HEK293 (cell line): Measurements from ENCODE around the gene SCN4B.

Source experiments
- CTCF ChIA-PET: fragments of 350-600 bp; formaldehyde crosslinking; extraction: SDS; loops from one replicate; lab custom pipeline; 2021; ENCODE audit warnings: antibody characterized with exemption; lab: Yijun Ruan, JAX
- POLR2A ChIA-PET: fragments of 300-600 bp; formaldehyde crosslinking; extraction: SDS; loops from one replicate; lab custom pipeline; 2020; ENCODE audit warnings: antibody characterized with exemption, inconsistent platforms; lab: Yijun Ruan, JAX
- H3K27ac ChIP-seq: fragments of 200-500 bp; sonication (Bioruptor generic); 2 replicates; pipeline ENCODE4 v1.5.1; 2014; ENCODE audit warnings: low read depth, low read length, control low read depth, inconsistent platforms; ENCODE audit errors: extremely low read depth
- H3K36me3 ChIP-seq, 2 experiments: fragments of 200-500 bp in 1 of 2; sonication (Bioruptor generic) in 1 of 2; 1 replicate in 1 of 2; 2 replicates in 1 of 2; pipeline ENCODE4 v1.5.1; 2014 to 2017; ENCODE audit warnings: inconsistent platforms in 2 of 2, low read length in 2 of 2; ENCODE audit not compliant: control insufficient read depth in 2 of 2, insufficient read depth in 1 of 2
- H3K4me1 ChIP-seq: fragments of 200-500 bp; sonication (Bioruptor generic); 2 replicates; pipeline ENCODE4 v1.5.1; 2014; ENCODE audit warnings: mild to moderate bottlenecking, low read length, inconsistent platforms; ENCODE audit not compliant: control insufficient read depth, insufficient read depth
- H3K4me3 ChIP-seq: 2 replicates; pipeline ENCODE4 v1.5.1; 2011; ENCODE audit warnings: low read depth, mild to moderate bottlenecking, control low read depth, low read length, moderate library complexity
- H3K9me3 ChIP-seq: fragments of 200-500 bp; sonication (Bioruptor generic); 2 replicates; pipeline ENCODE4 v1.5.1; 2014; ENCODE audit warnings: low read depth, low read length, inconsistent platforms; ENCODE audit not compliant: control insufficient read depth, insufficient read depth
- BCL11A ChIP-seq: fragments of 450-650 bp; formaldehyde crosslinking; IDR thresholded peaks from 2 replicates; pipeline ENCODE4 v1.5.1; 2016; ENCODE audit warnings: low read depth, missing biosample characterization, missing genetic modification characterization
- EGR2 ChIP-seq: fragments of 450-650 bp; formaldehyde crosslinking; IDR thresholded peaks from 2 replicates; pipeline ENCODE4 v1.5.1; 2016; ENCODE audit warnings: low read depth, missing biosample characterization, missing genetic modification characterization
- GLIS2 ChIP-seq: fragments of 450-650 bp; formaldehyde crosslinking; IDR thresholded peaks from 2 replicates; pipeline ENCODE4 v1.5.1; 2016; ENCODE audit warnings: missing biosample characterization, missing genetic modification characterization
- KLF1 ChIP-seq: fragments of 450-650 bp; formaldehyde crosslinking; IDR thresholded peaks from 2 replicates; pipeline ENCODE4 v1.5.1; 2016; ENCODE audit warnings: missing biosample characterization, missing genetic modification characterization
- KLF16 ChIP-seq: fragments of 450-650 bp; formaldehyde crosslinking; IDR thresholded peaks from 2 replicates; pipeline ENCODE4 v1.5.1; 2017; ENCODE audit warnings: missing biosample characterization, missing genetic modification characterization
- KLF7 ChIP-seq: fragments of 450-650 bp; formaldehyde crosslinking; IDR thresholded peaks from 2 replicates; pipeline ENCODE4 v1.5.1; 2016; ENCODE audit warnings: missing biosample characterization, missing genetic modification characterization, borderline replicate concordance
- KLF8 ChIP-seq: fragments of 450-650 bp; formaldehyde crosslinking; IDR thresholded peaks from 2 replicates; pipeline ENCODE4 v1.5.1; 2016; ENCODE audit warnings: missing biosample characterization, missing genetic modification characterization
- KLF9 ChIP-seq: fragments of 450-650 bp; formaldehyde crosslinking; IDR thresholded peaks from 2 replicates; pipeline ENCODE4 v1.5.1; 2016; ENCODE audit warnings: missing biosample characterization, missing genetic modification characterization, low read depth
- MZF1 ChIP-seq: fragments of 450-650 bp; formaldehyde crosslinking; IDR thresholded peaks from 2 replicates; pipeline ENCODE4 v1.5.1; 2017; ENCODE audit warnings: missing biosample characterization, missing genetic modification characterization, borderline replicate concordance
- OSR2 ChIP-seq: fragments of 450-650 bp; formaldehyde crosslinking; IDR thresholded peaks from 2 replicates; pipeline ENCODE4 v1.5.1; 2016; ENCODE audit warnings: missing biosample characterization, missing genetic modification characterization
- SP3 ChIP-seq: fragments of 450-650 bp; formaldehyde crosslinking; IDR thresholded peaks from 2 replicates; pipeline ENCODE4 v1.5.1; 2016; ENCODE audit warnings: missing biosample characterization, missing genetic modification characterization
- SP7 ChIP-seq: fragments of 450-650 bp; formaldehyde crosslinking; IDR thresholded peaks from 2 replicates; pipeline ENCODE4 v1.5.1; 2016; ENCODE audit warnings: missing biosample characterization, missing genetic modification characterization
- ZBTB17 ChIP-seq: fragments of 450-650 bp; formaldehyde crosslinking; IDR thresholded peaks from 2 replicates; pipeline ENCODE4 v1.5.1; 2016; ENCODE audit warnings: missing biosample characterization, missing genetic modification characterization
- ZBTB8A ChIP-seq: fragments of 450-650 bp; formaldehyde crosslinking; IDR thresholded peaks from 2 replicates; pipeline ENCODE4 v1.5.1; 2016; ENCODE audit warnings: missing biosample characterization, missing genetic modification characterization
- ZNF114 ChIP-seq: fragments of 450-650 bp; formaldehyde crosslinking; IDR thresholded peaks from 2 replicates; pipeline ENCODE4 v1.5.0; 2017; ENCODE audit warnings: missing biosample characterization, missing genetic modification characterization
- ZNF121 ChIP-seq: fragments of 450-650 bp; formaldehyde crosslinking; IDR thresholded peaks from 2 replicates; pipeline ENCODE4 v1.5.1; 2016; ENCODE audit warnings: missing biosample characterization, missing genetic modification characterization
- ZNF157 ChIP-seq: fragments of 450-650 bp; formaldehyde crosslinking; IDR thresholded peaks from 2 replicates; pipeline ENCODE4 v1.5.1; 2016; ENCODE audit warnings: missing biosample characterization, missing genetic modification characterization
- ZNF248 ChIP-seq: fragments of 450-650 bp; formaldehyde crosslinking; IDR thresholded peaks from 2 replicates; pipeline ENCODE4 v1.5.1; 2017; ENCODE audit warnings: missing biosample characterization, missing genetic modification characterization
- ZNF366 ChIP-seq: fragments of 450-650 bp; formaldehyde crosslinking; conservative IDR thresholded peaks from 2 replicates; pipeline ENCODE4 v1.5.1; 2016; ENCODE audit warnings: missing biosample characterization, missing genetic modification characterization
- ZNF426 ChIP-seq: fragments of 450-650 bp; formaldehyde crosslinking; IDR thresholded peaks from 2 replicates; pipeline ENCODE4 v1.5.1; 2017; ENCODE audit warnings: missing biosample characterization, missing genetic modification characterization, mild to moderate bottlenecking, inconsistent platforms, moderate library complexity
- ZNF529 ChIP-seq: fragments of 450-650 bp; formaldehyde crosslinking; IDR thresholded peaks from 2 replicates; pipeline ENCODE4 v1.5.1; 2017; ENCODE audit warnings: missing genetic modification characterization, missing biosample characterization; ENCODE audit not compliant: insufficient replicate concordance
- ZNF555 ChIP-seq: fragments of 450-650 bp; formaldehyde crosslinking; conservative IDR thresholded peaks from 2 replicates; pipeline ENCODE4 v1.5.1; 2017; ENCODE audit warnings: missing biosample characterization, mild to moderate bottlenecking, missing genetic modification characterization, inconsistent platforms
- ZNF561 ChIP-seq: fragments of 450-650 bp; IDR thresholded peaks from 2 replicates; pipeline ENCODE4 v1.5.1; 2018; ENCODE audit warnings: missing biosample characterization, missing genetic modification characterization, borderline replicate concordance
- ZNF660 ChIP-seq: fragments of 450-650 bp; IDR thresholded peaks from 2 replicates; pipeline ENCODE4 v1.5.1; 2018; ENCODE audit warnings: missing biosample characterization, mild to moderate bottlenecking, missing genetic modification characterization
- ZNF664 ChIP-seq: fragments of 450-650 bp; formaldehyde crosslinking; IDR thresholded peaks from 2 replicates; pipeline ENCODE4 v1.5.1; 2016; ENCODE audit warnings: missing biosample characterization, missing genetic modification characterization
- ZSCAN30 ChIP-seq: fragments of 450-650 bp; IDR thresholded peaks from 2 replicates; pipeline ENCODE4 v1.5.1; 2018; ENCODE audit warnings: missing biosample characterization, mild to moderate bottlenecking, missing genetic modification characterization, moderate library complexity
- ZXDB ChIP-seq: fragments of 450-650 bp; formaldehyde crosslinking; IDR thresholded peaks from 2 replicates; pipeline ENCODE4 v1.5.1; 2016; ENCODE audit warnings: missing biosample characterization, missing genetic modification characterization
- TF ChIP-seq, protein P1 (sequence below): fragments of 450-650 bp; formaldehyde crosslinking; IDR thresholded peaks from 2 replicates; pipeline ENCODE4 v1.5.1; 2017; ENCODE audit warnings: missing biosample characterization, mild to moderate bottlenecking, missing genetic modification characterization, moderate library complexity
- TF ChIP-seq, protein P2 (sequence below): fragments of 450-650 bp; formaldehyde crosslinking; IDR thresholded peaks from 2 replicates; pipeline ENCODE4 v1.5.1; 2017; ENCODE audit warnings: missing biosample characterization, missing genetic modification characterization
- TF ChIP-seq, protein P3 (sequence below): fragments of 450-650 bp; formaldehyde crosslinking; optimal IDR thresholded peaks from 2 replicates; pipeline ENCODE3; 2016; ENCODE audit warnings: missing biosample characterization, mild to moderate bottlenecking, missing genetic modification characterization

The SCN4B gene

DNA sequence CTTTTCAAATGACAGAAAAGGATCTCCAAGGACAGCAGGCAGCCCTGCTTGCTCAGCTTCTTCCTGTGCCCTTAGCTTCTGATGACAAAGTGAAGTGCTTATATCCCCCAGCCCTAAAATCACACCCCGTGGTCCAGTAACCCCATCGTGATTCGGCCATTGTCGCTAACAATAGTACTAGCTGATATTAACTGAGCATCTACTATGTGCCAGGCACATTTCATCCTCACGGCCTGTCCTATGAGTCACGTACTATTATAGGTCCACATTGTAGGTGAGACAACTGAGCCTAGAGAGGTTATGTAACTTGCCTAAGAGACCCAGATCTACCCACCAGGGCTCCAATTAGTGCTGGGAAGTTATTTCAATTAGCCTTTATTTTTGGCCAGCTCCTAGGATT is 6.1 kb downstream of the SCN4B start:
- POLR2A ChIA-PET, result no interaction called here
- CTCF ChIA-PET, result interaction anchor here (0.7 to 8.6 kb wide), 8 partner anchors 10 to 489 kb away, joined by 3 to 128 read pairs (median 4); no protein-coding TSS in a partner anchor
- H3K36me3 ChIP-seq, result no peaks in the 10 kb centered on the region
- no peak overlapping the region for H3K27ac ChIP-seq
- no peaks in the 10 kb centered on the region for H3K4me1 ChIP-seq
- no peaks in the 10 kb centered on the region for H3K9me3 ChIP-seq
- TF ChIP-seq BCL11A (tag by site-specific recombination) (no peak), ZNF664 (peak; percentile 96), KLF7 (tag by site-specific recombination) (no peak), ZNF114 (tag by site-specific recombination) (no peak)
- TF ChIP-seq, protein P1, sequence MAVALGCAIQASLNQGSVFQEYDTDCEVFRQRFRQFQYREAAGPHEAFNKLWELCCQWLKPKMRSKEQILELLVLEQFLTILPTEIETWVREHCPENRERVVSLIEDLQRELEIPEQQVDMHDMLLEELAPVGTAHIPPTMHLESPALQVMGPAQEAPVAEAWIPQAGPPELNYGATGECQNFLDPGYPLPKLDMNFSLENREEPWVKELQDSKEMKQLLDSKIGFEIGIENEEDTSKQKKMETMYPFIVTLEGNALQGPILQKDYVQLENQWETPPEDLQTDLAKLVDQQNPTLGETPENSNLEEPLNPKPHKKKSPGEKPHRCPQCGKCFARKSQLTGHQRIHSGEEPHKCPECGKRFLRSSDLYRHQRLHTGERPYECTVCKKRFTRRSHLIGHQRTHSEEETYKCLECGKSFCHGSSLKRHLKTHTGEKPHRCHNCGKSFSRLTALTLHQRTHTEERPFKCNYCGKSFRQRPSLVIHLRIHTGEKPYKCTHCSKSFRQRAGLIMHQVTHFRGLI (tag by site-specific recombination), result peak; percentile 34; the same call in 1 of the 2 replicates
- TF ChIP-seq, all 188 proteins: peak for 2
- H3K4me3 ChIP-seq, result no peak overlapping the region

DNA sequence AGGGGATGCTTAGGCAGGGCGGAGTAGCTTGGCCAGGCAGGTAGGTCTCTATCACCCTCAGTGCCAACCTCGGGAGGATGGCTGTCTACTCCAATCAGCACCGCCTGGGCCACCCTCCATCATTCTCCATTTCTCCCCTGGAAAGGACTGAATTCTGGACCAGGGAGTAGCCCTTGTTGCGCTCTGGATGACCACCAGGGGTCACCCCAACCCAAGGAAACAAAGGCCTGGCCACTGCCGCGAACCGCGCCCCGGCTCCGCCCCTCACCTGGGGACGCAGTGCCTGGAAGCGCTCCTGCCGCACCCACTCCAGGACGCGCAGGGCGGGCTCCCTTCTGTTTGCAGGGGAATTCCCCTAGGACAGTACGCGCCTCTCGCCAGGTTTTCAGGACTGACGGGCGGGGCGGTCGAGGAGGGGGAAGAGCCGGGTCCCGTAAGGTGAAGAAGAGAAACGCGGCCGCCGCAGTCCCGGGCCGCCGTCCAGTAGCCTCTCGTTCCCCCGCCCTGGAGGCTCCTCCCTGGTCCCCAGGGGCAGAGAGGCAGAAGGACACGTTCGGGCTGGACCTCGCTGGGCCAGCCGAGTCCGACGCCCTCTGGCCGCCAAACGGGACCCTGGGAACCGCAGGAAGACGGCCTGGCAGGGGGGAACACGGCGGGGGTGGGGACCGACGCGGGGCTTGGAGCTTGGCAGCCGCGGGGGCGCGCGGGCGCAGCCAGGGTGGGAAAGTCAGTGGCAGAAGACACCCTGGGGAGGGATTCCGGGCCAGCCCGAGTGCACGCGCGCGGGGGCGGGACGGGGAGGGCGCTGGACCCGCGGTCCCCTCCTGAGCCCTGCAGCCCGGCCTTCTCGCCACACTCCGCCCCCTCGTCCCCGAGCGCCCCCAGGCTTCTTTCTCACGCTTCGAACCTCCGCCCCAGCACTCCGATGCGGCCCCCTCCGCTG is 7.1 kb downstream of the SCN4B start:
- CTCF ChIA-PET, result interaction anchor here (0.7 to 8.6 kb wide), 15 partner anchors 9 to 498 kb away, joined by 3 to 128 read pairs (median 4); no protein-coding TSS in a partner anchor
- Histone ChIP-seq H3K27ac (no peak overlapping the region; the same call in 1 of the 2 replicates), H3K4me1 (no peaks in the 10 kb centered on the region), H3K36me3 (no peaks in the 10 kb centered on the region), H3K4me3 (peak overlapping the region; percentile 55), H3K9me3 (no peaks in the 10 kb centered on the region)
- POLR2A ChIA-PET, result interaction anchor here (1.3 kb wide), 1 partner anchor 26 kb away, joined by 3 read pairs; no protein-coding TSS in a partner anchor
- peak; percentile 68 for TF ChIP-seq KLF16 (tag by site-specific recombination)
- TF ChIP-seq OSR2 (tag by site-specific recombination), result 0 out of 2 replicates have a peak, but pooled peaks have one; percentile 19
- peak; percentile 93 for TF ChIP-seq KLF9 (tag by site-specific recombination)
- peak; percentile 30; the same call in 1 of the 2 replicates for TF ChIP-seq SP7 (tag by site-specific recombination)
- peak; percentile 25; the same call in 1 of the 2 replicates for TF ChIP-seq ZXDB (tag by site-specific recombination)
- peak; percentile 36 for TF ChIP-seq SP3 (tag by site-specific recombination)
- peak; percentile 36; the same call in 1 of the 2 replicates for TF ChIP-seq ZBTB17 (tag by site-specific recombination)
- no peak for TF ChIP-seq ZNF555
- TF ChIP-seq ZNF121 (tag by site-specific recombination), result no peak
- no peak for TF ChIP-seq ZNF248 (tag by site-specific recombination)
- TF ChIP-seq ZBTB8A, result peak; percentile 36
- TF ChIP-seq, protein P2, sequence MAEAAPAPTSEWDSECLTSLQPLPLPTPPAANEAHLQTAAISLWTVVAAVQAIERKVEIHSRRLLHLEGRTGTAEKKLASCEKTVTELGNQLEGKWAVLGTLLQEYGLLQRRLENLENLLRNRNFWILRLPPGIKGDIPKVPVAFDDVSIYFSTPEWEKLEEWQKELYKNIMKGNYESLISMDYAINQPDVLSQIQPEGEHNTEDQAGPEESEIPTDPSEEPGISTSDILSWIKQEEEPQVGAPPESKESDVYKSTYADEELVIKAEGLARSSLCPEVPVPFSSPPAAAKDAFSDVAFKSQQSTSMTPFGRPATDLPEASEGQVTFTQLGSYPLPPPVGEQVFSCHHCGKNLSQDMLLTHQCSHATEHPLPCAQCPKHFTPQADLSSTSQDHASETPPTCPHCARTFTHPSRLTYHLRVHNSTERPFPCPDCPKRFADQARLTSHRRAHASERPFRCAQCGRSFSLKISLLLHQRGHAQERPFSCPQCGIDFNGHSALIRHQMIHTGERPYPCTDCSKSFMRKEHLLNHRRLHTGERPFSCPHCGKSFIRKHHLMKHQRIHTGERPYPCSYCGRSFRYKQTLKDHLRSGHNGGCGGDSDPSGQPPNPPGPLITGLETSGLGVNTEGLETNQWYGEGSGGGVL (tag by site-specific recombination), result peak; percentile 59
- TF ChIP-seq ZSCAN30, result no peak
- TF ChIP-seq ZNF157, result no peak
- no peak for TF ChIP-seq ZNF366 (tag by site-specific recombination)
- peak; percentile 69 for TF ChIP-seq EGR2 (tag by site-specific recombination)
- TF ChIP-seq KLF8, result peak; percentile 93
- TF ChIP-seq MZF1 (tag by site-specific recombination), result no peak
- TF ChIP-seq ZNF529 (tag by site-specific recombination), result no peak
- TF ChIP-seq ZNF660 (tag by site-specific recombination), result 0 out of 2 replicates have a peak, but pooled peaks have one; percentile 29
- no peak for TF ChIP-seq ZNF561
- TF ChIP-seq ZNF426 (tag by site-specific recombination), result no peak
- TF ChIP-seq, protein P3, sequence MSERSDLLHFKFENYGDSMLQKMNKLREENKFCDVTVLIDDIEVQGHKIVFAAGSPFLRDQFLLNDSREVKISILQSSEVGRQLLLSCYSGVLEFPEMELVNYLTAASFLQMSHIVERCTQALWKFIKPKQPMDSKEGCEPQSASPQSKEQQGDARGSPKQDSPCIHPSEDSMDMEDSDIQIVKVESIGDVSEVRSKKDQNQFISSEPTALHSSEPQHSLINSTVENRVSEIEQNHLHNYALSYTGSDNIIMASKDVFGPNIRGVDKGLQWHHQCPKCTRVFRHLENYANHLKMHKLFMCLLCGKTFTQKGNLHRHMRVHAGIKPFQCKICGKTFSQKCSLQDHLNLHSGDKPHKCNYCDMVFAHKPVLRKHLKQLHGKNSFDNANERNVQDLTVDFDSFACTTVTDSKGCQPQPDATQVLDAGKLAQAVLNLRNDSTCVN (tag by site-specific recombination), result peak; percentile 85
- TF ChIP-seq GLIS2, result peak; percentile 80
- peak; percentile 96 for TF ChIP-seq KLF1
